ENCODE results near the gene C9.

Gene C9

DNA sequence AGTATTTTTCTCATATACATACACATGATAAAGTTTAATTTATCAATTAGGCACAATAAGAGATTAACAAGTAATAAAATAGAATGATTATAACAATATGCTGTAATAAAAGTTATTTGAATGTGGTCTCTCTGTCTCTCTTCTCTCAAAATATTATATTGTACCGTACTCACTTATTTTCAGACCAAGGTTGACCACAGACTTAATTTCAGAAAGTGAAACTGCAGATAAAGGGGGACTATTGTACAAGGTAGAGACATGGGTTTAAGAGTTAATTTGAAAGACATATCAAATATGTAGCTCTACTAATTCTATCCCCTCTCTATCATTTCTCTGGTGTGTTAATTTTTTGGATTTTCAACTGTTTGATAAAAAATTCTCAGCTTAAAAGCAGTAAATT is 20.0 kb upstream of the C9 start:
- Histone ChIP-seq H3K4me3 (ENCODE audit: low read depth in 1 of 2, low read length in 2 of 2) (no peak overlapping the region), H3K9me3 (ENCODE audit: insufficient read depth, low read length, severe bottlenecking) (no peaks in the 10 kb centered on the region), H3K27me3 (ENCODE audit: insufficient read depth, low read length, poor library complexity) (peaks cover 12% of the 10 kb centered on the region), H3K9ac (ENCODE audit: low read depth, low read length) (no peak overlapping the region), H3K4me2 (ENCODE audit: insufficient read depth, low read length) (no peak overlapping the region), H2AFZ (ENCODE audit: low read depth, low read length) (no peak overlapping the region), H3K36me3 (ENCODE audit: insufficient read depth, low read length) (no peaks in the 10 kb centered on the region), H4K20me1 (ENCODE audit: insufficient read depth, low read length) (no peaks in the 10 kb centered on the region), H3K27ac (ENCODE audit: low read length) (no peak overlapping the region), H3K4me1 (ENCODE audit: insufficient read depth, low read length) (no peaks in the 10 kb centered on the region), H3K79me2 (ENCODE audit: insufficient read depth, low read length) (no peaks in the 10 kb centered on the region)
- DNase-seq (no peak), ATAC-seq (ENCODE audit: insufficient read depth, low read depth) (no peak)
- TF ChIP-seq EZH2 (IDR thresholded peaks at IDR 0.05; ENCODE audit: borderline replicate concordance, low read depth, low read length, severe bottlenecking) = no peak
- TF ChIP-seq CTCF (IDR thresholded peaks at IDR 0.05; ENCODE audit: borderline replicate concordance, extremely low read depth, low read length, poor library complexity, severe bottlenecking) = no peak

DNA sequence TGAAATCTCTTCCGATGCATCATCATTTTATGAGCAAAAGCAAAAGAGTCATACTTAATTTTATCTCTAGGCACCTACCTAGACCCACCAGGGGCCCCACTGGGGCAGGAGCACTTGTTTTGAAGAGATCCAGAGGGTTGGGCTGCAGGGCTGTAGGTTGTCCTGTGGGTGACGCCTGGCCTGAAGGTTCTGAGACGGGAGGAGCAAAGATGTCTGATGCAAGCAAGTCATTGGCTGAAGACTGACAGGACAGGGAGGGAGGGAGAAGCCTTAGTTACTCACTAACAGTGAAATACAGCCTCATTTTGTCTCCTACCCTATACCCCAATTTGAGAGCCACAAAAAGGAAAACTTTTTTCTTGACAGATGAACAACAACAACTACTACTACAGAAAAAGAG is 17.1 kb upstream of the C9 start:
- ATAC-seq (ENCODE audit: insufficient read depth, low read depth) (no peak), DNase-seq (no peak)
- TF ChIP-seq EZH2 (IDR thresholded peaks at IDR 0.05; ENCODE audit: borderline replicate concordance, low read depth, low read length, severe bottlenecking) (no peak), CTCF (IDR thresholded peaks at IDR 0.05; ENCODE audit: borderline replicate concordance, extremely low read depth, low read length, poor library complexity, severe bottlenecking) (no peak)

GRCh38 chr5:39379693-39380092 is 15.4 kb upstream of the C9 start:
- Histone ChIP-seq H3K27ac (ENCODE audit: low read length) (no peak overlapping the region), H3K9ac (ENCODE audit: low read depth, low read length) (no peak overlapping the region), H3K79me2 (ENCODE audit: insufficient read depth, low read length) (no peaks in the 10 kb centered on the region), H3K36me3 (ENCODE audit: insufficient read depth, low read length) (no peaks in the 10 kb centered on the region), H3K9me3 (ENCODE audit: insufficient read depth, low read length, severe bottlenecking) (no peaks in the 10 kb centered on the region), H3K4me2 (ENCODE audit: insufficient read depth, low read length) (no peak overlapping the region), H2AFZ (ENCODE audit: low read depth, low read length) (no peak overlapping the region), H3K4me1 (ENCODE audit: insufficient read depth, low read length) (no peaks in the 10 kb centered on the region), H3K27me3 (ENCODE audit: insufficient read depth, low read length, poor library complexity) (peaks cover 12% of the 10 kb centered on the region), H3K4me3 (ENCODE audit: low read depth in 1 of 2, low read length in 2 of 2) (no peak overlapping the region), H4K20me1 (ENCODE audit: insufficient read depth, low read length) (no peaks in the 10 kb centered on the region)
- DNase-seq (no peak), ATAC-seq (ENCODE audit: insufficient read depth, low read depth) (no peak)
- no peak for TF ChIP-seq EZH2 (IDR thresholded peaks at IDR 0.05; ENCODE audit: borderline replicate concordance, low read depth, low read length, severe bottlenecking)
- no peak for TF ChIP-seq CTCF (IDR thresholded peaks at IDR 0.05; ENCODE audit: borderline replicate concordance, extremely low read depth, low read length, poor library complexity, severe bottlenecking)

More for the DNA sequence above, 17.1 kb upstream of the C9 start:
- Histone ChIP-seq H2AFZ (ENCODE audit: low read depth, low read length) (no peak overlapping the region), H3K4me2 (ENCODE audit: insufficient read depth, low read length) (no peak overlapping the region), H3K4me3 (ENCODE audit: low read depth in 1 of 2, low read length in 2 of 2) (no peak overlapping the region), H3K79me2 (ENCODE audit: insufficient read depth, low read length) (no peaks in the 10 kb centered on the region), H3K27ac (ENCODE audit: low read length) (no peak overlapping the region), H3K27me3 (ENCODE audit: insufficient read depth, low read length, poor library complexity) (peaks cover 12% of the 10 kb centered on the region), H3K9ac (ENCODE audit: low read depth, low read length) (no peak overlapping the region), H3K36me3 (ENCODE audit: insufficient read depth, low read length) (no peaks in the 10 kb centered on the region), H3K4me1 (ENCODE audit: insufficient read depth, low read length) (no peaks in the 10 kb centered on the region), H4K20me1 (ENCODE audit: insufficient read depth, low read length) (no peaks in the 10 kb centered on the region), H3K9me3 (ENCODE audit: insufficient read depth, low read length, severe bottlenecking) (no peaks in the 10 kb centered on the region)

GRCh38 chr5:39377613-39378012 is 13.3 kb upstream of the C9 start:
- H3K9ac ChIP-seq (ENCODE audit: low read depth, low read length) = no peak overlapping the region
- no peak overlapping the region for H2AFZ ChIP-seq (ENCODE audit: low read depth, low read length)
- H3K36me3 ChIP-seq (ENCODE audit: insufficient read depth, low read length) = no peaks in the 10 kb centered on the region
- no peaks in the 10 kb centered on the region for H4K20me1 ChIP-seq (ENCODE audit: insufficient read depth, low read length)
- H3K9me3 ChIP-seq (ENCODE audit: insufficient read depth, low read length, severe bottlenecking) = no peaks in the 10 kb centered on the region
- no peak for DNase-seq
- no peak overlapping the region for H3K4me2 ChIP-seq (ENCODE audit: insufficient read depth, low read length)
- no peak for ATAC-seq (ENCODE audit: insufficient read depth, low read depth)
- H3K79me2 ChIP-seq (ENCODE audit: insufficient read depth, low read length) = no peaks in the 10 kb centered on the region
- H3K27me3 ChIP-seq (ENCODE audit: insufficient read depth, low read length, poor library complexity) = peaks cover 9% of the 10 kb centered on the region
- TF ChIP-seq EZH2 (IDR thresholded peaks at IDR 0.05; ENCODE audit: borderline replicate concordance, low read depth, low read length, severe bottlenecking) (no peak), CTCF (IDR thresholded peaks at IDR 0.05; ENCODE audit: borderline replicate concordance, extremely low read depth, low read length, poor library complexity, severe bottlenecking) (no peak)
- no peak overlapping the region for H3K27ac ChIP-seq (ENCODE audit: low read length)
- no peak overlapping the region for H3K4me3 ChIP-seq (ENCODE audit: low read depth in 1 of 2, low read length in 2 of 2)
- H3K4me1 ChIP-seq (ENCODE audit: insufficient read depth, low read length) = no peaks in the 10 kb centered on the region
